Measurements from ENCODE around the gene RCBTB2.

The RCBTB2 gene

GRCh38 chr13:48475230-48475629, 57.6 kb downstream of the RCBTB2 start:
- TF ChIP-seq SIN3A (IDR thresholded peaks at IDR 0.05; ENCODE audit: borderline replicate concordance, insufficient read depth, low read length) (no peak), REST (IDR thresholded peaks at IDR 0.05; ENCODE audit: insufficient read depth in 1 of 2, low read depth in 2 of 2, low read length in 2 of 2) (no peak), FOXP2 (optimal IDR thresholded peaks at IDR 0.05; ENCODE audit: borderline replicate concordance, extremely low read depth, extremely low read length, insufficient read depth) (no peak), POLR2AphosphoS5 (IDR thresholded peaks at IDR 0.05; ENCODE audit: low read depth, low read length) (no peak), TAF1 (IDR thresholded peaks at IDR 0.05; ENCODE audit: borderline replicate concordance, insufficient read depth, low read length) (no peak)

DNA sequence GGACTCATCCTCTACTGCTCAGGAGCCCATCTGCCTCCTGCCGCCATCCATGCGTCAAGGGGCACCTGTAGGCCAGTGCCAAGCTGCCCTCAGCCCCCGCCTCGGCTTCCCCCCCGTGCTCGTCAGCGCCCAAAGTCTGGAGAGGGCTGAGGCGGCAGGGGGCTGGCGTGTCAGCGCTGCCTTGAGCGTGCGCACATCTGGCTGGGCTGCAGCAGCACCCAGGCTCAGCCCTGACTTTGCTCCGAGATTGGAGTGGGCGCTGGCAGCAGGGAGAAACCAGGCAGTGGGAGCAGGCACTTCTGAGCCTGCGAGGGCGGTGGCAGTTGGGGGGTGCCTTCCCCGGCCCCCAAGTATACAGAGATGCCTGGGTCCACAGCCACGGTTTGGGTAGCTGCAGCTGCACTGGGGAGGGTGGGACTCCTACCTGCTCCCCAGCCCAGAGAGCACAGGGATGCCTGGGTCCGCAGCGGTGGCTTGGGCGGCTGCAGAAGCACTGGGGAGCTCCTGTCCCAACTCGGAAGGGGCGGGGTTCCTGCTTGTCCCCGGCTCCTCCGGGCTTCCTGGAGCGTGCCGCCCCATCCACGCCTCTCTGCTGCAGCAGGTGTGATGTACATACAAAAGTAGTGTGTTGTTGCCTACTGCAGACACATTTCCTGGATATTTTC, 75.2 kb downstream of the RCBTB2 start:
- TF ChIP-seq TAF1 (IDR thresholded peaks at IDR 0.05; ENCODE audit: borderline replicate concordance, insufficient read depth, low read length) (no peak), POLR2AphosphoS5 (IDR thresholded peaks at IDR 0.05; ENCODE audit: low read depth, low read length) (no peak), SIN3A (IDR thresholded peaks at IDR 0.05; ENCODE audit: borderline replicate concordance, insufficient read depth, low read length) (no peak), FOXP2 (optimal IDR thresholded peaks at IDR 0.05; ENCODE audit: borderline replicate concordance, extremely low read depth, extremely low read length, insufficient read depth) (no peak), REST (IDR thresholded peaks at IDR 0.05; ENCODE audit: insufficient read depth in 1 of 2, low read depth in 2 of 2, low read length in 2 of 2) (no peak)

GRCh38 chr13:48456546-48456945, 76.3 kb downstream of the RCBTB2 start:
- TF ChIP-seq SIN3A (IDR thresholded peaks at IDR 0.05; ENCODE audit: borderline replicate concordance, insufficient read depth, low read length) (no peak), REST (IDR thresholded peaks at IDR 0.05; ENCODE audit: insufficient read depth in 1 of 2, low read depth in 2 of 2, low read length in 2 of 2) (no peak), POLR2AphosphoS5 (IDR thresholded peaks at IDR 0.05; ENCODE audit: low read depth, low read length) (no peak), TAF1 (IDR thresholded peaks at IDR 0.05; ENCODE audit: borderline replicate concordance, insufficient read depth, low read length) (no peak), FOXP2 (optimal IDR thresholded peaks at IDR 0.05; ENCODE audit: borderline replicate concordance, extremely low read depth, extremely low read length, insufficient read depth) (no peak)

DNA sequence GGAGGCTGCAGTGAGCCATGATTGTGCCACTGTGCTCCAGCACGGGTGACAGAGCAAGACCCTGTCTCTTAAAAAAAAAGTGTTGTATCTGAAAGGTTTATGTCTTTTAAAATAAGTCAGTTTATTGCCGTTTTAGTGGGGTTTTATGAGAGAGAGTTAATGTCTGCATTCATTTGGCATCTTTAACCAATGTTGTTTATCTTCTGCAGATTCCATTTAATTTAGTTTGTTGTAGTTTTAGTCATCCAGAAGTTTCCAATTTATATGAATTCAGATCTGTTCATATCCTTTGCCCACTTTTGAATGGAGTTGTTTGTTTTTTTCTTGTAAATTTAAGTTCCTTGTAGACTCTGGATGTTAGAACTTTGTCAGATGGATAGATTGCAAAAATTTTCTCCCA, 83.2 kb downstream of the RCBTB2 start:
- TF ChIP-seq TAF1 (IDR thresholded peaks at IDR 0.05; ENCODE audit: borderline replicate concordance, insufficient read depth, low read length), result no peak
- no peak for TF ChIP-seq FOXP2 (optimal IDR thresholded peaks at IDR 0.05; ENCODE audit: borderline replicate concordance, extremely low read depth, extremely low read length, insufficient read depth)
- TF ChIP-seq SIN3A (IDR thresholded peaks at IDR 0.05; ENCODE audit: borderline replicate concordance, insufficient read depth, low read length), result no peak
- TF ChIP-seq POLR2AphosphoS5 (IDR thresholded peaks at IDR 0.05; ENCODE audit: low read depth, low read length), result no peak
- no peak for TF ChIP-seq REST (IDR thresholded peaks at IDR 0.05; ENCODE audit: insufficient read depth in 1 of 2, low read depth in 2 of 2, low read length in 2 of 2)
